HuH-7 (cell line): ENCODE data around the gene MMP20.
A peak's percentile ranks its signal among the peaks of the same experiment; 100 is the strongest.

Experiments used
- DNase-seq: peaks from one replicate; pipeline ENCODE4 v3.0.0; 2011; ENCODE audit warnings: low spot score

MMP20 gene

GRCh38 chr11:102559839-102560238, 65.3 kb downstream of the MMP20 start:
- no peak for DNase-seq

GRCh38 chr11:102555091-102555490, 70.0 kb downstream of the MMP20 start:
- no peak for DNase-seq

GRCh38 chr11:102553835-102554282, 71.3 kb downstream of the MMP20 start:
- no peak for DNase-seq

- no peak for DNase-seq
These were observed 72.5 kb downstream of the MMP20 start for GRCh38 chr11:102552447-102553194.

- DNase-seq = no peak
These were observed 73.1 kb downstream of the MMP20 start for GRCh38 chr11:102552020-102552419.

- no peak for DNase-seq
These were observed 73.9 kb downstream of the MMP20 start for GRCh38 chr11:102551169-102551781.

GRCh38 chr11:102546923-102547471, 78.1 kb downstream of the MMP20 start:
- no peak for DNase-seq

GRCh38 chr11:102546427-102546826, 78.7 kb downstream of the MMP20 start:
- DNase-seq = no peak

- DNase-seq = no peak
These were observed 79.4 kb downstream of the MMP20 start for GRCh38 chr11:102545701-102546100.

- no peak for DNase-seq
These were observed 80.5 kb downstream of the MMP20 start for GRCh38 chr11:102544594-102544993.

- DNase-seq = no peak
These were observed 85.6 kb downstream of the MMP20 start for GRCh38 chr11:102539567-102539966.

GRCh38 chr11:102538932-102539331, 86.2 kb downstream of the MMP20 start:
- DNase-seq = no peak

- DNase-seq = peak; percentile 14
These were observed 90.8 kb downstream of the MMP20 start for GRCh38 chr11:102534261-102534872.

GRCh38 chr11:102530558-102530957, 94.6 kb downstream of the MMP20 start, which contains the start of gene MMP7:
TSS of gene MMP7 (minus strand) at chr11:102530747. CDS start at chr11:102530700, 47 bp downstream.
- DNase-seq = no peak

GRCh38 chr11:102528618-102529017, 96.5 kb downstream of the MMP20 start:
- DNase-seq = no peak

- DNase-seq = no peak
These were observed 97.4 kb downstream of the MMP20 start for GRCh38 chr11:102527684-102528083.

GRCh38 chr11:102527041-102527440, 98.1 kb downstream of the MMP20 start:
- DNase-seq = no peak
